GM18505 (cell line): ENCODE results near the gene MRTFA.
"Not testable (repeated sequence)": the region's sequence is repeated elsewhere in the genome, so short reads cannot be mapped to it uniquely, and the experiment has no call there.

Source experiments
- ATAC-seq: cut with Tn5 transposase; IDR thresholded peaks from one replicate; pipeline ENCODE4 v1.9.1; 2021; ENCODE audit not compliant: unreplicated experiment
- POLR2A ChIP-seq: IDR thresholded peaks from 4 replicates; pipeline ENCODE4 v1.6.1; 2011; ENCODE audit warnings: borderline replicate concordance; ENCODE audit not compliant: insufficient read depth, insufficient read length; ENCODE audit errors: extremely low read depth

Gene MRTFA

GRCh38 chr22:40671796-40672360 is 35.4 kb upstream of the MRTFA start:
- TF ChIP-seq POLR2A, result no peak
- no peak for ATAC-seq

- ATAC-seq, result no peak
- TF ChIP-seq POLR2A, result no peak
Measured at GRCh38 chr22:40671369-40671768, 34.9 kb upstream of the MRTFA start.

GRCh38 chr22:40670058-40670457 is 33.5 kb upstream of the MRTFA start:
- no peak for ATAC-seq
- TF ChIP-seq POLR2A, result no peak

GRCh38 chr22:40668611-40669411 is 32.3 kb upstream of the MRTFA start:
- no peak for ATAC-seq
- TF ChIP-seq POLR2A, result no peak

GRCh38 chr22:40666151-40666848 is 29.8 kb upstream of the MRTFA start:
- ATAC-seq, result no peak

GRCh38 chr22:40665312-40665711 is 28.8 kb upstream of the MRTFA start:
- no peak for ATAC-seq
- TF ChIP-seq POLR2A, result no peak

More at GRCh38 chr22:40666151-40666848, 29.8 kb upstream of the MRTFA start:
- no peak for TF ChIP-seq POLR2A

- TF ChIP-seq POLR2A, result no peak
- ATAC-seq, result no peak
Measured at GRCh38 chr22:40661671-40662070, 25.2 kb upstream of the MRTFA start.

- TF ChIP-seq POLR2A, result no peak
- ATAC-seq, result no peak
Measured at GRCh38 chr22:40660730-40661129, 24.2 kb upstream of the MRTFA start.

- ATAC-seq, result no peak
Measured at GRCh38 chr22:40659166-40659565, 22.6 kb upstream of the MRTFA start.

GRCh38 chr22:40656651-40657050 is 20.1 kb upstream of the MRTFA start:
- not testable (repeated sequence) for ATAC-seq

More at GRCh38 chr22:40659166-40659565, 22.6 kb upstream of the MRTFA start:
- TF ChIP-seq POLR2A, result no peak

GRCh38 chr22:40655941-40656340 is 19.4 kb upstream of the MRTFA start:
- ATAC-seq, result not testable (repeated sequence)

- ATAC-seq, result no peak
- no peak for TF ChIP-seq POLR2A
Measured at GRCh38 chr22:40654522-40655167, 18.1 kb upstream of the MRTFA start.

- no peak for TF ChIP-seq POLR2A
- no peak for ATAC-seq
Measured at GRCh38 chr22:40653361-40653760, 16.8 kb upstream of the MRTFA start.
